HepG2 (cell line): Measurements from ENCODE around the gene HAGH. TPM values are rescaled to one million over a fixed set of nuclear protein-coding genes. Genes with fewer than 3 reads are reported as not detected.

Source experiments
- ATAC-seq: fragments of 200-7000 bp; cut with Tn5 transposase; 3 replicates; pipeline ENCODE4 v1.9.1; 2020; ENCODE audit warnings: mild to moderate bottlenecking, moderate library complexity
- BruUV-seq: library from RNA; stranded (reverse); fragments of 400-500 nt; replicated peaks from 2 replicates; lab custom pipeline; 2021; lab: Mats Ljungman, UMichigan
- CTCF ChIA-PET: fragments of 300-600 bp; formaldehyde crosslinking; extraction: SDS; loops from one replicate; lab custom pipeline; 2021; ENCODE audit warnings: low total read pairs, inconsistent platforms, low intra/inter-chr PET ratio; lab: Yijun Ruan, JAX
- POLR2A ChIA-PET: fragments of 350-600 bp; sonication (Branson Sonifier 250); formaldehyde crosslinking; loops from one replicate; lab custom pipeline; 2020; ENCODE audit warnings: antibody characterized with exemption, inconsistent platforms; lab: Yijun Ruan, JAX
- DNase-seq: peaks from one replicate; pipeline ENCODE4 v3.0.0-alpha.2; 2015; ENCODE audit warnings: low spot score
- FAIRE-seq: peaks from 3 replicates; lab custom pipeline; 2011; peaks lifted over from hg19 to GRCh38; lab: Jason Lieb, UNC
- H2AFZ ChIP-seq: one replicate; pipeline ENCODE4 v1.6.1; 2011; ENCODE audit warnings: low read length, inconsistent platforms
- H3K27ac ChIP-seq: fragments of 300-600 bp; 3 replicates; pipeline ENCODE4 v1.8.0; 2011; ENCODE audit warnings: mixed run types, mild to moderate bottlenecking, mixed read lengths, low read length, inconsistent platforms; ENCODE audit not compliant: insufficient read depth; ENCODE audit errors: extremely low read length
- H3K27me3 ChIP-seq, 2 experiments: fragments of 200-600 bp in 1 of 2; 2 replicates in 1 of 2; 3 replicates in 1 of 2; pipeline versions ENCODE4 v1.6.0 to v1.8.0; 2011; ENCODE audit warnings: low read length in 2 of 2, mild to moderate bottlenecking in 2 of 2, moderate library complexity in 2 of 2, inconsistent platforms in 1 of 2; ENCODE audit not compliant: insufficient read depth in 2 of 2, control insufficient read depth in 1 of 2
- H3K36me3 ChIP-seq, 2 experiments: fragments of 200-600 bp in 1 of 2; replicated peaks in 1 of 2; 2 replicates in 1 of 2; 3 replicates in 1 of 2; pipeline versions ENCODE4 v1.5.1 to v1.8.0; 2011; ENCODE audit warnings: low read length in 2 of 2, inconsistent platforms in 1 of 2; ENCODE audit not compliant: insufficient read depth in 2 of 2, control insufficient read depth in 1 of 2
- H3K4me1 ChIP-seq: 2 replicates; pipeline ENCODE4 v1.5.1; 2012; ENCODE audit warnings: low read length, inconsistent platforms; ENCODE audit not compliant: insufficient read depth
- H3K4me2 ChIP-seq: 2 replicates; pipeline ENCODE4 v1.6.0; 2011; ENCODE audit warnings: low read depth, low read length, inconsistent platforms
- H3K4me3 ChIP-seq, 3 experiments: fragments of 200-600 bp in 1 of 3; sonication (generic), shearing (Covaris generic) in 1 of 3; replicated peaks in 1 of 3; 2 replicates each; pipeline ENCODE4 v1.5.1; 2011 to 2016; ENCODE audit warnings: low read length in 3 of 3, inconsistent platforms in 2 of 3, low read depth in 2 of 3, mild to moderate bottlenecking in 2 of 3, control low read depth in 1 of 3, mixed read lengths in 1 of 3; ENCODE audit not compliant: insufficient read depth in 1 of 3
- H3K79me2 ChIP-seq: one replicate; pipeline ENCODE4 v1.6.1; 2011; ENCODE audit warnings: low read length, inconsistent platforms; ENCODE audit not compliant: insufficient read depth
- H3K9ac ChIP-seq: 2 replicates; pipeline ENCODE4 v1.6.0; 2011; ENCODE audit warnings: mild to moderate bottlenecking, low read depth, low read length, inconsistent platforms; ENCODE audit not compliant: insufficient read depth
- H3K9me3 ChIP-seq: 2 replicates; pipeline ENCODE4 v1.5.1; 2012; ENCODE audit warnings: mild to moderate bottlenecking, low read length
- H4K20me1 ChIP-seq: 2 replicates; pipeline ENCODE4 v1.6.0; 2011; ENCODE audit warnings: inconsistent platforms, mild to moderate bottlenecking, low read length, moderate library complexity; ENCODE audit not compliant: insufficient read depth
- AGO2 ChIP-seq: fragments of 200-400 bp; formaldehyde crosslinking; optimal IDR thresholded peaks from 2 replicates; pipeline ENCODE3; 2017; ENCODE audit warnings: mild to moderate bottlenecking, low read depth, low read length, moderate library complexity
- ARID4A ChIP-seq: sonication (generic); formaldehyde crosslinking; IDR thresholded peaks from 2 replicates; pipeline ENCODE4 v1.5.0; 2020; ENCODE audit warnings: mild to moderate bottlenecking, missing genetic modification reagents, borderline replicate concordance
- JUN ChIP-seq: sonication (generic); formaldehyde crosslinking; IDR thresholded peaks from 2 replicates; pipeline ENCODE4 v1.4.0; 2020; ENCODE audit warnings: mild to moderate bottlenecking, missing genetic modification reagents
- KDM5B ChIP-seq: sonication (generic); formaldehyde crosslinking; IDR thresholded peaks from 2 replicates; pipeline ENCODE4 v1.4.0; 2020; ENCODE audit warnings: missing genetic modification reagents, mild to moderate bottlenecking, borderline replicate concordance
- MTA1 ChIP-seq: sonication (generic); formaldehyde crosslinking; IDR thresholded peaks from 2 replicates; pipeline ENCODE4 v1.4.0; 2020; ENCODE audit warnings: missing genetic modification reagents, mild to moderate bottlenecking, borderline replicate concordance
- RAD21 ChIP-seq: fragments of 450-650 bp; formaldehyde crosslinking; IDR thresholded peaks from 2 replicates; pipeline ENCODE4 v1.5.0; 2020; ENCODE audit warnings: mild to moderate bottlenecking
- RFX3 ChIP-seq: IDR thresholded peaks from 2 replicates; pipeline ENCODE4 v1.6.1; 2016; ENCODE audit warnings: missing biosample characterization, missing genetic modification reagents
- SNAPC5 ChIP-seq: sonication (generic); formaldehyde crosslinking; IDR thresholded peaks from 2 replicates; pipeline ENCODE4 v1.8.1; 2023; ENCODE audit warnings: mild to moderate bottlenecking, missing genetic modification reagents, borderline replicate concordance
- ZNF672 ChIP-seq: sonication (generic); formaldehyde crosslinking; IDR thresholded peaks from 2 replicates; pipeline ENCODE4 v1.8.1; 2022; ENCODE audit warnings: missing genetic modification reagents
- WGBS: methylation state at CpG from one replicate; pipeline ENCODE4 v1.1.6; 2017; ENCODE audit warnings: low lambda C conversion rate; 5-methylcytosine and 5-hydroxymethylcytosine counted together
- in situ Hi-C: cut with HindIII; loops from 2 replicates; pipeline ENCODE4 v1.10.0; 2017; ENCODE audit warnings: low pct_unique_long_range_greater_than_20kb; ENCODE audit not compliant: extremely low pct_ligation_motif_present
- intact Hi-C: fragments of 100-400 bp; cut with micrococcal nuclease; formaldehyde crosslinking; loops from one replicate; pipeline ENCODE4 v1.10.0; 2022; ENCODE audit not compliant: unreplicated experiment
- polyA plus RNA-seq, 8 experiments: library from polyadenylated mRNA; depleted of rRNA in 3 of 8; stranded (reverse) in 7 of 8; unstranded in 1 of 8; fragments of >200 nt; fragmentation: Illumina TruSeq in 4 of 8; extraction: Trizol in 4 of 8; gene quantifications; 2 replicates each; pipeline versions ENCODE4 v1.2.1 to v1.2.3, GENCODE V29; 2011 to 2016; ENCODE audit warnings: low read depth in 4 of 8, missing spikeins in 1 of 8, mixed read lengths in 1 of 8; ENCODE audit not compliant: insufficient read depth in 1 of 8
- total RNA-seq, 5 experiments: library from RNA; depleted of rRNA; stranded (reverse); fragments of >200 nt; fragmentation: Illumina TruSeq; extraction: Trizol; gene quantifications; 2 replicates each; pipeline ENCODE4 v1.2.3, GENCODE V29; 2016; ENCODE audit warnings: low read depth in 1 of 5
- TF ChIP-seq, protein P1 (sequence below): sonication (generic); formaldehyde crosslinking; IDR thresholded peaks from 2 replicates; pipeline ENCODE4 v1.5.0; 2020; ENCODE audit warnings: missing genetic modification reagents

Gene HAGH
- total and polyA plus RNA-seq, 2 of the 13 experiments (the other 11 are each of a cell fraction or from before 2014, with no cell fraction given) = 70.4 to 95.4 TPM

DNA sequence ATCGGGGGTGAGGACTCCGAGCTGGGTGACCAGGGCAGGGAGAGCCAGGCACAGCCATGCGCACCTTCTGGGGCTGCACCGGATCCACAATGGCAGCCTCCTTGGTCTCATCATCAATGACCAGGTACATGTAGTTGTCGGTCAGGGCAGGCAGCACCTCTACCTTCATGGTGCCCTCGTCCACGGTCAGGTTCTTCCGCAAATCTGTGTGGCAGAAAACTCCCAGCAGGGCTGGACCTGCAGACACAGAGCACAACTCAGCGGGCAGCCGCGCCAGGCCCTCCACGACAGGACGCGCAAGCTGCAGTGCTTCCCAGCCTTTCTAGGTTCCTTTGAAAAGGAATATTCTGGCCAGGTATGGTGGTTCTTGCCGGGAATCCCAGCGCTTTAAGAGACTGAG is 3.8 kb downstream of the HAGH start:
- POLR2A ChIA-PET = interaction anchor here (2.5 kb wide), 1 partner anchor 47 kb away, joined by 10 read pairs; no protein-coding TSS in a partner anchor
- H3K27ac ChIP-seq = no peak overlapping the region
- no peak overlapping the region for H3K9ac ChIP-seq
- no peak for DNase-seq
- H3K27me3 ChIP-seq = no peaks in the 10 kb centered on the region; a peak in 1 of 5 replicates
- peaks cover 28% of the 10 kb centered on the region for H3K79me2 ChIP-seq
- WGBS = 99% methylated on average over 4 of the region's 16 CpGs
- no peak for ATAC-seq
- CTCF ChIA-PET = no interaction called here
- H3K9me3 ChIP-seq = no peaks in the 10 kb centered on the region
- H3K36me3 ChIP-seq = peaks cover 11 to 30% of the 10 kb centered on the region in 2 experiments; a peak in 4 of 5 replicates
- H3K4me1 ChIP-seq = peaks cover 24% of the 10 kb centered on the region
- no peak for FAIRE-seq
- no peak overlapping the region for H3K4me3 ChIP-seq
- in situ Hi-C loops (loop anchor here (5.0 kb wide), 1 partner anchor 40 kb away; the partner anchor contains the start of genes NUBP2 and SPSB3), intact Hi-C loops (no loop called here)
- no peak overlapping the region for H3K4me2 ChIP-seq
- H2AFZ ChIP-seq = no peak overlapping the region
- no TSS peak for BruUV-seq
- H4K20me1 ChIP-seq = no peaks in the 10 kb centered on the region; the same call in 1 of the 2 replicates
- TF ChIP-seq KDM5B (CRISPR knock-in tag) (no peak), RFX3 (CRISPR knock-in tag) (no peak), RAD21 (CRISPR knock-in tag) (no peak), ZNF672 (CRISPR knock-in tag) (no peak), JUN (CRISPR knock-in tag) (no peak)
- TF ChIP-seq, protein P1, sequence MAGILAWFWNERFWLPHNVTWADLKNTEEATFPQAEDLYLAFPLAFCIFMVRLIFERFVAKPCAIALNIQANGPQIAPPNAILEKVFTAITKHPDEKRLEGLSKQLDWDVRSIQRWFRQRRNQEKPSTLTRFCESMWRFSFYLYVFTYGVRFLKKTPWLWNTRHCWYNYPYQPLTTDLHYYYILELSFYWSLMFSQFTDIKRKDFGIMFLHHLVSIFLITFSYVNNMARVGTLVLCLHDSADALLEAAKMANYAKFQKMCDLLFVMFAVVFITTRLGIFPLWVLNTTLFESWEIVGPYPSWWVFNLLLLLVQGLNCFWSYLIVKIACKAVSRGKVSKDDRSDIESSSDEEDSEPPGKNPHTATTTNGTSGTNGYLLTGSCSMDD = no peak

GRCh38 chr16:1821861-1822611 is 4.6 kb downstream of the HAGH start:
- Histone ChIP-seq H3K4me2 (no peak overlapping the region), H3K4me1 (peaks cover 24% of the 10 kb centered on the region), H4K20me1 (no peaks in the 10 kb centered on the region; the same call in 1 of the 2 replicates), H3K27me3 (no peaks in the 10 kb centered on the region), H2AFZ (no peak overlapping the region), H3K79me2 (peaks cover 20% of the 10 kb centered on the region), H3K36me3 (peaks cover 12 to 31% of the 10 kb centered on the region in 2 experiments; a peak in 4 of 5 replicates), H3K27ac (no peak overlapping the region), H3K9me3 (no peaks in the 10 kb centered on the region), H3K9ac (no peak overlapping the region), H3K4me3 (no peak overlapping the region)
- in situ Hi-C loops = loop anchor here (5.0 kb wide), 1 partner anchor 40 kb away; the partner anchor contains the start of genes NUBP2 and SPSB3
- CTCF ChIA-PET = no interaction called here
- WGBS = 99% methylated on average over 8 of the region's 24 CpGs
- no TSS peak for BruUV-seq
- TF ChIP-seq ARID4A (no peak), SNAPC5 (CRISPR knock-in tag) (no peak), AGO2 (peak; percentile 46), MTA1 (CRISPR knock-in tag) (peak; percentile 14; the same call in 1 of the 2 replicates)
- intact Hi-C loops = no loop called here
- POLR2A ChIA-PET = no interaction called here
- FAIRE-seq (no peak), DNase-seq (no peak), ATAC-seq (no peak)
